GM15510 (cell line): ENCODE measurements around the gene HHAT.

Experiments used
- POLR2A ChIP-seq: IDR thresholded peaks from 3 replicates; pipeline ENCODE4 v1.6.1; 2011; ENCODE audit warnings: borderline replicate concordance; ENCODE audit not compliant: insufficient read length; ENCODE audit errors: extremely low read depth

Gene HHAT

GRCh38 chr1:210301615-210302000 lies 27.1 kb upstream of the HHAT start:
- no peak for TF ChIP-seq POLR2A

- no peak for TF ChIP-seq POLR2A
Measured at GRCh38 chr1:210302501-210302900, 26.2 kb upstream of the HHAT start.

- TF ChIP-seq POLR2A: no peak
Measured at GRCh38 chr1:210303391-210303790, 25.3 kb upstream of the HHAT start.

DNA sequence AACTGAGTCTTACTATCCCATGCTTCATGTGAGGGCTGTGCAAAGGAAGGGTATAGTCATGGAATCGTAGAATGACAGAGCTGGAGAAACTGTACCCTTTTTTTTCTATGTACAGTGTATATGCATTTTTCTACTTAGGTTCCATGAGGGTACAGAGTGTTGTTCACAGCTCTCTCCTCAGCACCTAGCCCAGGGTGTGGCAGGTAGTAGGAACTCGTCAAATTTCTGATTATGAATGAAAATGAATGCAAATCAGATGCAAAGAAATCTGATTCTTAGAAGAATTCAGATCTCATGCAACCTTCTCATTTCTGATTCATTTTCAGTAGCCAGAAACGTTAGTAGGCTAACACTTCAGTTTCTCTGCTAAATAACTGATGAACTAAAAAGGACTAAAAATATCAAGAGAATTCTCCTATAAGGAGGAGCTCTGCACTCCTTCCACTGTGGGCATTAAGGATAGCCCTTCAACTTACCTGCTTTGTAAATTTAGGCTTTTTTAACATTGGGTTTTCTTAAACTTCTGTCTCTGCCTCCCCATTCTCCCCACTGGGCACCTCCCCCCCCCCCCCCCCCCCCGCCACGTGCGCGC lies 18.0 kb upstream of the HHAT start:
- TF ChIP-seq POLR2A: no peak

GRCh38 chr1:210311726-210312493 lies 16.8 kb upstream of the HHAT start:
- TF ChIP-seq POLR2A: no peak

- TF ChIP-seq POLR2A: no peak
Measured at GRCh38 chr1:210313046-210313595, 15.6 kb upstream of the HHAT start.

DNA sequence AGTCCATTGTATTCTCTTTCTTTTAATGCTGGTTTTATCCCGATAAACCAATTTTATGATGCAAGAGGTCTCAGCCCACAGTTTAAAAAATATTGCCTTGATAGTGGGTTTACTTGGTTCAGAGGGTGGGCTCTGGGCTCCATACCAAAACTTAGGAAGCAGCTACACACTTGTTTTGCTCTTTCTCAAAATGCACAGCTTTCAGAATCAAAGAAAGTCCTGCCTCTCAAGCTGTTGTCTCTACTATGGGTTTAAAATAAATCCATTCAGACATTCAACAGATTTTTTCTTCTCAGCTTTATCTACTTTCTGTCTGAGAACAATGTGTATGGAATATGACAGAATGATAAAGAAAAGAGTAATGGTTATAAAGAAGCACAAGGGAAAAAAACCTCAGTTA lies 14.8 kb upstream of the HHAT start:
- no peak for TF ChIP-seq POLR2A

- no peak for TF ChIP-seq POLR2A
Measured at GRCh38 chr1:210315529-210315928, 13.2 kb upstream of the HHAT start.

DNA sequence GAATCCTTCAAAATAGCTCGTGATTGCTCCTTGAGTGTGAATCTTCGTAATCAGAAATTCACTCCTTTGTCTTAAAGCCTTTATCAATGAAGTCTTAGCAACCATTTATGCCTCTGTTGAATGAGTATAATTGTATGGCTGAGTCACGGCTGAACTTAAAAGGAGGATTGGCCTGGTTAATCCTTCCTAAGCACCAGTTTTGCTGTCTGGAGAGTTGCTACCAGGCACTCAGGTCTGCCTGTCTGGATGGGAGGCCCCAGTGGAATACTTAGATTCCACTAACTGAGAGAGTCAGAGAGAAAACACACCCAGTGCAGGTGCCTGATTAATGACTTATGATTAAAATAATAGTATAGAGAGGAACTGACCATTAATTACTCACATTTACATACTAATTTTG lies 7.6 kb upstream of the HHAT start:
- no peak for TF ChIP-seq POLR2A

DNA sequence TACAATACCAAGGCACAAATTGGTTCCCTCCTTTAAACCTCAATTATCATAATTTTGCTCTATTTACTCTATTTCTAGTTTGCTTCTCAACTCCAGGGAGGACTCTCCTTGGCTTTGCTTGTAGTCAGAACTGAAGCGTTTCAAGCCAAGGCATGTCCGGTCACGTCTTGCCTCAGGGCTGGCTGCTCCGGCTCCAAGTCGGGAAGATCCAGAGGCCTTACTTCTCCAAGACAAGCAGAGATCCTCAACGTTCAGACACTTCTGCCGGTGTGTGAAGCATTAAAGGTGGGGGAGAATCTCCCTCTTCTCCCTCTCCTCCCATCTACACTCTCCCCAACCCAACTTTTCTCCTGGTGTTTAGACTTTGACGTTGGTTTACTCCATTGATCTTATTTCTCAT lies 7.2 kb upstream of the HHAT start:
- no peak for TF ChIP-seq POLR2A

DNA sequence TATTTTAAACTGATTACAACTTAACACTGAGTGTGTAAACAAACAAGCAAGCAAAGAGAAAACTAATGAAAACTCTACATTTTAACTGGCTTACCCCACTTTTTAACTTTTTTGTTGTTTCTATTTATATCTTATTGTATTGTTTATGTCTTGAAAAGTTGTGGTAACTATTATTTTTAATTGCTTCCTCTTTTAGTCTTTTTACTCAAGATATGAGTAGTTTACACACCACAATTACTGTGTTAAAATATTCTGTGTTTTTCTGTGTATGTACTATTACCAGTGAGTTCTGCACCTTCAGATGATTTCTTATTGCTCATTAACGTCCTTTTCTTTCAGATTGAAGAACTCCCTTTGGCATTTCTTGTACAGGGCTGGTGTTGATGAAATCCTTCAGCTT lies 4.7 kb upstream of the HHAT start:
- TF ChIP-seq POLR2A: no peak

- TF ChIP-seq POLR2A: no peak
Measured at GRCh38 chr1:210325026-210325670, 3.6 kb upstream of the HHAT start.

DNA sequence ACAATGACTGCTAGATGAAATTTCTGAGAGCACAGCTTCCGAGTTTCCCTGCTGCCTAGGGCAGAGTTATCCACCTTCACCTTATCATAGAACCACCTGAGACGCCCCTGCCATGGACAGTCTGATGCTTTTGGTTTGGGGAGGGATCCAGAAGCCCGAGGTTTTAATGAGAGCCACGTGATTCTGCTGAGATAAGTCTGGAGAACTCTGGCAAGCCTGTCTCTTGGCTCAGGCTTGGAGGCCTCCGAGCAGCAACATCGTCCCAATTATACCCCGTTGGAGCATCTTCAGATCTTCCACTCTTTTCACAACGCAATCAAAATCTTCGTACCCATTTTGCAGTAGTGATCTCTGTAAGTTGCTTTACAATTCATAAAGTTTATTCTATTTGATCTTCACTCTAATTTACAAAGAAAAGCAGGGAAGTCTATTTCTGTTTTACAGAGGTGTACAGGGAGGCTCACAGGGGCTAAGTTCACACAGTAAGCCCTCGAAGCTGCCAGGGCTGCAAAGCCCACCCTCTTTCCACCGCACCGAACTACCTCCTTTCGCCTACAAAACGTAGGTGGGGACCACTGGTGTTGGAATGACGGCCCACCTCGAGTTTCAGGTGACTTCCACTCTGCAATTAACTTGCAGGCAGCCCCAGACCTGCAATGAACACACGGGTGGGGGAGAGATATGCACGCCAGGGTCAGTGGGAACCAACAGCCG lies 513 bp upstream of the HHAT start:
- no peak for TF ChIP-seq POLR2A

GRCh38 chr1:210330279-210330866 lies 1.7 kb downstream of the HHAT start:
- no peak for TF ChIP-seq POLR2A

DNA sequence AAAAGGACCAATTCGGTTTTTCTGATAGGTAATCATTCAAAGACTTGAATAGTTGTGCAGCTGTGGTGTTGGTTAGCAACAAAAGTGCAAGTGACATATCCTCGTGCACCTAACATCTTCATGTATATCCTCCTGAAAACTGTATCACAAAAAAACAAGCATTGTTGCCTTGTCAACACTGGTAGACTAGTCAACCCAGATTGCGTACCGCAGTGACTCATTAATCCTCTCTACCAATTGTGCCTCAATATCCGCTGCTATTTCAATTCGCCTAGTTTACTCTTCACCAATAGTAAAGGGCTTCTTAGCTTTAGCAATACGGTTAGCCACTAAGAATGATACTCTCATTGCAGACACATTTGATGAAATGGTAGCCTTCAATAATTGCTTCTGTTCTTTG lies 3.5 kb downstream of the HHAT start:
- TF ChIP-seq POLR2A: no peak
